ENCODE results near the gene MARK4.

- TF ChIP-seq CTCF (IDR thresholded peaks at IDR 0.05) (no peak), POLR2A (IDR thresholded peaks at IDR 0.05) (no peak)
These were observed 40.8 kb downstream of the MARK4 start for GRCh38 chr19:45291834-45292233.
